NCI-H2107 treated with DMSO at 0.1 percent for 48 hours (cell line): Measurements from ENCODE around the gene EEFSEC.

Source experiments
- DNase-seq: peaks from one replicate; lab custom pipeline; 2025; ENCODE audit not compliant: unreplicated experiment; lab: John Stamatoyannopoulos, UW

The EEFSEC gene

GRCh38 chr3:128313071-128313725 lies 159.9 kb downstream of the EEFSEC start:
- no peak for DNase-seq

DNA sequence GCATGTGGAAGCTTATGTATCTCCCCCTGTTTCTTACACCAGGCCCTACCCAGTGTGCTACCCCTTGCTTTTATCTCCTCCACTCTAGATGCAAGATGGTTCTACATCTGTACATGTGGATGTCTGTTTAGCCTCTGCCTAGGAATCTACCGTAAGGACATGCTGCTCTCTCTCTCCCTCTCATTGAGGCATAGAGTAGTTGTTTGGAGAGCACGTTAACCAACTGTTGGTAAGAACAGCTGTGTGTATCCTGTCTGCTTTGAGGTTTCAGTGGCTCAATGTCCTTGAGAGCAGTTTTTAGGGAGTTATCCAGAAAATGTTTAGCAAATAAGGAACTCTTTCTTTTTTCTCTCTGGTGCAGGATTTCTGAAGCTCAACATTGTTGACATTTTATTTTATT lies 160.7 kb downstream of the EEFSEC start:
- DNase-seq: no peak

DNA sequence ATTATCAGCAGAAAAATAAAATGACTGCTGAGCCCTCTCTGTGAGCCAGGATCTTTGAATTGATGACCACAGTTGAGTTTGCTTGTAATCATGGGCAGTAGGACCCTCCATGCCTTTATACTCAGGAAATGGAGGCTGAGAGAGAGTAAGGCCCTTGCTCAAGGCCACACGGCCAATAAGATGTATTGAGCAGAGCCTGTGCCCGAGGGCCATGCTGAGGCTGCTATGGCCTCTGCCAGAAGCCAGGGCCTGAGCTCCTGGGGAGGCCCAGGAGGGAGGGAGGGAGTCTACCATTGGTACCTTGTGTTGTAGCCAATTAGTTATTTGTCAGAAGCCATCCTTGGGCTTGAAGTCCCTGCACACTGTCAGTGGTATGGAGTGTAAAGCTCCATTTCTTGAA lies 162.0 kb downstream of the EEFSEC start:
- no peak for DNase-seq

GRCh38 chr3:128316481-128316891 lies 163.2 kb downstream of the EEFSEC start:
- DNase-seq: no peak

GRCh38 chr3:128317101-128317697 lies 163.9 kb downstream of the EEFSEC start:
- DNase-seq: no peak

DNA sequence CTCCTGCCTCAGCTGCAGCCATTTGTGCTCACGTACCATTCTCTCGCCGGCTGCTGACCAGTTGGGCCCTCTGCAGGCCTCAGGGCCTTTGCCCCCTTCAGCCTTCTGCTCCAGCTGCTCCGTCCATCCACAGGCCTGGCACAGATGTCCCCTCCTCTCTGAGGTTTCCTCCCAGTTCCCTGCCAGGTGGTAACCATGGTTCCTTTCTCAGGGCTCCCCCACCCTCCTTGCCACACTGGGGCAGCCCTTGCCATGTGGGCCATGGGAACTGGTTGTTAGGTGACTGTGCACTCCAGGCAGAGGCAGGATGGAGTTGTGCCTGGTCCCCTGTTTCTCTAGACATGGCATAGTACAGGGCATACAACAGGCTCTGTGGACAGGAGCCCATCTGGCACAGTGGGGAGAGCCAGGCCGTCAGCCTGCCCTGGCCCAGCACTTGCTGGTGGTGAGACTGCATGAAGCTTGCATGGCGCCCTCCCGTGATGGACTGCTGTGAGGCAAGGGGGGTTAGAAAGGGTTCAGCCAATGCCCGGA lies 164.5 kb downstream of the EEFSEC start:
- DNase-seq: no peak

- DNase-seq: no peak
These were observed 165.1 kb downstream of the EEFSEC start for GRCh38 chr3:128318275-128318941.

GRCh38 chr3:128319107-128319506 lies 165.8 kb downstream of the EEFSEC start:
- DNase-seq: no peak

DNA sequence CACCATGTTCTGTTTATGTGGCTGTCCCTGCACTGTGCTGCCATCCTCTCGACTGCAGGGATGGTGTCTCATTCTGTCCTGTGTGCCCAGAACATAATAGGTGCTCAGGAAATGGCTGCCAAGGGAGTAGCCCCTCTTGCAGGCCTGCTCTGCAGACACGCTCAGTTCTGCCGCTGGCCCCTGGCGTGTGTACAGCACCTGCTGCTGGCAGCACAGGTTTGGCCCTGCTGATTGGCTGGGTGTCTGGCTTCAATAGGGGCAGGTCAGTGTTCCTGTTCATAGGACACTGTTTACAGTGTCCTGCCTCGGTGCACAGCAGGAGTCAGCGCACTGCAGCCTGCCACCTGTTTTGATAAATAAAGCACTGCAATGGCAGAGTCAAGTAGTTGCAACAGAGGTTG lies 166.5 kb downstream of the EEFSEC start:
- DNase-seq: peak; percentile 72

DNA sequence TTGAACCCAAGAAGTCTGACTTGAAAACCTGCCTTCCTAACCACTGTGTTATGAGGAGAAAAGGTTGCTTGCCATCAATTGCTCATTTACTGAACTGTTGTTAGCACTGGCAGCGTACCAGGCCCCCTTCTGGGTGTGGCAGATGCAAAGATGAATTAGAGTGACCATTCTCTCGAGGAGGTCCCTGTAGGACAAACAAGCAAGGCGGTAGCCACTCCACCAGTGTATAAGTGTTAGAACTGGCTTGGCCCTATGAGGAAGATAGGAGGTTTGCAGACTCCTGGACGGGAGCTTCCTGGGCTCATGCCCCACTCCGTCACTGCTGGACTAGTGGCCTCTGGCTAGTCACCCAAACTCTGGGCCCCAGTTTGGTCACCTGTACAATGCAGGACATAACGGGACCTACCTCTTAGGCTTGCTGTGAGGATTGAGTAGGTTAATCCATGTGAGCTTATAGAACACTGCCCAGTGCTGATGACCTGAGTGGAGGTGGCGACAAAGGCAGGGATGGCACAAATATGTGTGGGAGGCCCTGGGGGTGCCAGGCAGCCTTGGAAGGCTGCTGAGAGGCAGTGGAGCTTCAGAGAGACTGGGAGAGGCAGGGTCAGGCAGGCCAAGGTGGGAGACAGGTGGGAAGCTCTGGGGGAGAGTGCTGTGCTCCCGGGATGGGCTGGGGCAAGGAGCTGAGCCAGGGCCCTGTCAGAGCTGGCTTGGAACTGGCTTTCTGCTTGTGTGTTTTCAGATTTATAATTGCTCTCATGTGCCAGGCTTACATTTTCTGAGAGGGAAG lies 167.5 kb downstream of the EEFSEC start:
- DNase-seq: no peak

DNA sequence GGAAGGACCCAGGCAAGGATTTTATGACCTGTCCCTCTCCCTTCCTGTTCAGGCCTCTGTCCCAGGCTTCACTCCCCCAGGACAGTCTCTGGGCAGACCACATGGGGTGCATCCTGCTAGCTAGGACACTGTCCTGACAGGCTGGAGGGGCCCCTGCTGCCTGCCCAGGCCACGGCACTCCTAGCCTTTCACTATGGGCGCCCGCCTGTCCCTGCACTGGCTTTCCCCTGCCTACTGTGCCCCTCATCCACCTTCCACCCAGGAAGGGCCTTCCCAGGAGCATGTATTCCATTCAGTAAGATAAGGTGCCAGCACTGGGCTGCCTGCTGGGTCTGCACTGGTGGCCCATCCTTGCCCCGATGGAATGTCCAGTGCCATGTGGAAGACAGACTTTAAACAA lies 168.1 kb downstream of the EEFSEC start:
- no peak for DNase-seq

DNA sequence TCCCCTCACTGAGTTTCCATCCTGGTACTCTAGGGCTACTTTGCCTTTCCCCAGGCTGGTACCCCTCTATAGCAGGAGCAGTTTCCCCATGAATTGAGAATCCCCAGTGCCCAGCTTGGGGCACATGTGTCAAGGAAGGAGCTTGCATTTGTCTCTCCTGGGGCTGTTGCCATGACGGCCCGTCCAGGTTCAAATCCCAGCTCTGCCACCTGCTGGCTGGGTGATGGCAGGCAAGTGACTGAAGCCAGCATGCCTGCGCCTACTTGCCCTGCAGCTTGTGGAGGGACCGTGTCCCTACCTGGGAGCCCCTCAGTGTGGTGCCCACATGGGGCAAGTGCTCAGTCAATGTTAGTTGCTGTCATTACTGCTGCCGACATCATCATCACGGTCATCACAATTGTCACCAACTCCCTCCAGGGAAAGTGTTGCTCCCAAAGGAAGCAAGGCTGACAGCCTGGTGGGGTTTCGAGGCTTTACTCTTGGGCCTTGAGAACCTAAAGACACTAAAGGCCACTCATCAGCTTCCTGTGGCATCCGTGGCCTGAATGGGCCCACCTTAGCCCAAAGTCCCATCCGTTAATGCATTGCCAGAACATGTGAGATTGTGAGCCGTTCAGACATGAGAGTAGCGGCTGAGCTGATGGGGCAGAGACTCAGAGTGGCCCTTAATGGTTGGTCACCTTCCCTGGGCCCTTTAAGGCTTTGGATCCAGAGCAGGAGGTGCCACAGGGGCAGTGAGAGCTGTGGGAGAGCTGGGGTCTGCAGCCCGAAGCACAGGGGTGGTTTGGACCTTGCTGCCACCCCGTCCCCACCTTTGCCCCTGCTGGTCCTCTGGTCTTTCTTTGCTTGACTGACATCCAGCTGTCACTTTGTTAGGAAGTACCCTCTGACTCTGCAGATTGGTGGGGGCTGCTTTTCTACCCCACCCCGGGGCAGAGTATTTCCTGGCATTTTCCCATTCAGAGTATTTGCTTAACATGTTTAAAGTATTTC lies 169.0 kb downstream of the EEFSEC start:
- DNase-seq: peak; percentile 27

- no peak for DNase-seq
These were observed 170.2 kb downstream of the EEFSEC start for GRCh38 chr3:128323206-128324081.

DNA sequence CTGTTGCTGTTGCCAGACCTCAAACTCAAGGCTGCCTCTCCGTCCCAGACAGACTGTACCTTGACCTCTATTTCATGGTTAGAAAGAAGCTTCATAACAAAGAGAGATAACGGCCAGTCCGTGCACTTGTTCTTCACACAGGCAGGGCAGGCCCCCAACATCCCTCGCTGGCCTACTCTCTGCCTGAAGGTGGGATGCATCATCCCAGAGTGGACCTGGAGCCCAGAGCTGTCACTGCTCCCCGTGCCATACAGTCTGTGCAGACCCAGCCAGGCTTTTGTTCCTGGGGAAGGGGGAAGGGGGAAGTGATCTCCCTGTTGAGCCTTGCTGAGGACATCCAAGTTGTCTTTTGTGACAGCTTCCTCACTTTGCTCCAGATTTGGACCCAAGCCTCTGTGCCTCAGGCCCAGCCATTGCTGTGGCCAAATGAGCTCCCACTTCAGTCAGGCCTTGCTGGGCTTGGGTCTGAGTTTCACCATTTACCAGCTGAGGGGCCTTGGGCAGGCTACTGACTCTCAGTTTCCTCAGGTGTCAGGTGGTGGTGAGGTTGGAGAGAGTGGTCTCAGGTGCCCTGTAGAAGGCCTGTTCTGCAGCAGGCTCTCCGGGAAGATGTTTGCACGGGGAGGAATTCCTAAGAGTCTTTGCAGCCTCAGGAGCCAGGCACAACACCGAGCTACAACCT lies 171.8 kb downstream of the EEFSEC start:
- no peak for DNase-seq

DNA sequence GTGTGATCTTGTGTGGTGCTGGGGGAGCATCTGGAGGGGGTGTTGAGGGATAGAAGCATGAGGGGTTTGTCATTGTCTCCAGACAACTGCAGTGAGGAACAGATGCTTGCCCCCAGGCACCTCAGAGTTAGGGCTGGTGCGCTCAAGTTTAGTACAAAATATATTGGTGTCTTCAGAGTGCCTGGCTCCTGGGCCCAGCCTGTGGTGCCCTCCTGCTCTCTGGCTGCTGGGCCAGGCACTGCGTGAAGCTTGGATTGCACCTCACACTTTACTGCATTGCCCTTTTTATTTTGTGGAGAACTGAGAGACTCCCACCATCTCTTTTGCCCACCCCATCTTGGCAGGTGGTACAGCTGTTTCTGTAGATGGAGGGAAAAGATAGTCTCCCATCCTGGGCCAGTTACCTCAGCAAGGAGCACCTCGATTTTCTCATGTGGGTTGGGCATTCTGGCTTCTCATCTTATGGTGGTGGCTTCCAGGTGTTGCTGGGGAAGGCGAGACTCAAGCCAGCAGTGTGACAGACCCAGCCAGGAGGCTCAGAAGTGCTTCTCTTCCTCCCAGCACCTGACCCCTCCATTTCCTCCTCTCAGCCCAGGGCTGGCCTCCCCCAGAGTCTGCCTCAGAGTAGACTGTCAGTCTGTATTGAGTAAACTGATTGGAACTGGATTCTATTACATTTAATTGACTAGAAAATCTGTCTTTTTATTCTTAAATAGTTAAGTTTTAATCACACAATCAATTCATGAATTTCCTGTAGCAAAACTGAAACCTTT lies 173.0 kb downstream of the EEFSEC start:
- DNase-seq: no peak

GRCh38 chr3:128327606-128328031 lies 174.3 kb downstream of the EEFSEC start:
- no peak for DNase-seq

GRCh38 chr3:128328546-128329458 lies 175.5 kb downstream of the EEFSEC start:
- DNase-seq: no peak
